SH-SY5Y (cell line): Measurements from ENCODE around the gene HNMT.

Experiments
- GATA2 ChIP-seq: IDR thresholded peaks from 2 replicates; pipeline ENCODE4 v1.6.1; 2011; ENCODE audit warnings: mild to moderate bottlenecking, low read depth, low read length
- GATA3 ChIP-seq: IDR thresholded peaks from 2 replicates; pipeline ENCODE4 v1.6.1; 2011; ENCODE audit warnings: low read depth, mild to moderate bottlenecking, low read length, moderate library complexity

Gene HNMT

DNA sequence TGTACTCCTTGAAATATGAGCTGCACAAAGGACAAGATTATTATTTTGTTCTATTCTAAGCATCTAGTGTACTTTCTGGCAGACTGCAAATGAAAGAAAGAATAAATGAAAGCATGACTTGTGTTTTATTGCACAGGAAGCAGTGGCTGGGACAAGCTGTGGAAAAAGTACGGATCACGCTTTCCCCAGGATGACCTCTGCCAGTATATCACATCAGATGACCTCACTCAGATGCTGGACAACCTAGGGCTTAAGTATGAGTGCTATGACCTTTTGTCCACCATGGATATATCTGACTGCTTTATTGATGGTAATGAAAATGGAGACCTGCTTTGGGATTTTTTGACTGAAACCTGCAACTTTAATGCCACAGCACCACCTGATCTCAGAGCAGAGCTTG is 49.4 kb downstream of the HNMT start:
- TF ChIP-seq GATA3 (no peak), GATA2 (no peak)

DNA sequence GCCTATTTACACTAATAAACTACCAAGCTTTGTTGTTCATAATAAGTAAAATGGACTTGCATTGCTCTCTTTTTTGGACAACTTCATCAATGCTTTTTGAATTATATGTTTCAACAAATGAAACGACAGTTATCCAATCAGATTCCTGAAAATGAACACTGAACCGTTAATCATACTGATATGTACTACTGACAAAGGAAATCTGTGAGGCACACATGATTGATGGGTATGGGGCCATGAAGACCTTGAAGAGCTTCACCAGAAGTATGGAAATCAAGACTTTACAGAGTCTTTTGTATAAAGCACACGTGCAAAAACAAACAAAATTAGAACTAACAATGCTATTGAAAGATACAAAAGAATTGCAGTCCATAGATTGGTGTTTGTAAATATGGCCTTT is 51.2 kb downstream of the HNMT start:
- TF ChIP-seq GATA3: no peak
- no peak for TF ChIP-seq GATA2

DNA sequence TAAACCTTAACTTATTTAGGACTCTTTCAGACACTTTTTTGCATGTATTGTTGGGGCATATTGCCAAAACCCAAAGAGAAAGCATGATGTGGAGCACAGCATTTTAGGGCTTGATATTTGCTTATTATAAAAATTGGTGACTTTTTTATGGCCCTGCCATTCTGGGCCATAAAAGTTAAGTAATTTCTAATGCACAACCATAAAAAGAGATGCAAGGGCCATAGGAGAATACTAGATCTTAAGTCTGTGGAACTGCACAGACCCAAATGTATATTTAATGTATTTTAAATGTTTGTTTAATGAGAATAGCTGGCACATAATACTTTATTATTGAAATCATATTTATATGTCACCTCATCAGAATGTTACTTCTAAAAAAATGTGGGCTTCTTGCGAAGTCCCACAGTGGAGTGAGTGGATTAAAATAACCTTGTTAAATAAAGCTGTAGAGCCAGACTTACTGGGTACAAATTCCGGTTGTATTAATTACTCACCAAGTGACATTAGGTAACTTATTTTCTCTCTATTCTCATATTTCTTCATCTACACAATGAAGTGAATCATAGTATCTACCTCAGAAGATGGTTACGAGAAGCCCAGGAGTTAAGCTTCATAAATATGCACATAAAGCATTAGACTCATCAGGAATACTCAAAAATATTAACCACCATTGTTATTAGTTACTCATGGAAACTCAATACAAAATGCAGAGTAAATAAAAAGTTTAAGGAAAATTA is 52.2 kb downstream of the HNMT start:
- TF ChIP-seq GATA3: no peak
- TF ChIP-seq GATA2: no peak

DNA sequence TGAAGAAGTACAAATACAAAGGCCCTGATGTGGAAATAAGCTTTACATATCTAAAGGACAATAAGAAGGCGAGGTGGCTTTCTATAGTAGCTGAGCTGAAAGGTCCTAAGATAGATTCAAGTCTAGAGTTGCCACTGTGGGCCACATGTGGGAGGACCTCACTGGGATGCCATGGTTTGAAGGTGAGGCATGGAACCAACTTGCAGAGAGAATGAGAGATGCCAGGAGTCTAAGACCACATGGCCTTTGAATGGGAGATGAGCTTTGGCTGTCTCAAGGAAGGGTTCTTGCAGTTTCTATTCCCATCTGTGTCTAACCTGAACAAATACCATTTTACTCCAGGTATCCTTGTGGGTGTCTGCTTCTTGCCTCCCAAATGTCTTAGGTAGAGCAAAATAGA is 53.6 kb downstream of the HNMT start:
- TF ChIP-seq GATA2 (no peak), GATA3 (no peak)

DNA sequence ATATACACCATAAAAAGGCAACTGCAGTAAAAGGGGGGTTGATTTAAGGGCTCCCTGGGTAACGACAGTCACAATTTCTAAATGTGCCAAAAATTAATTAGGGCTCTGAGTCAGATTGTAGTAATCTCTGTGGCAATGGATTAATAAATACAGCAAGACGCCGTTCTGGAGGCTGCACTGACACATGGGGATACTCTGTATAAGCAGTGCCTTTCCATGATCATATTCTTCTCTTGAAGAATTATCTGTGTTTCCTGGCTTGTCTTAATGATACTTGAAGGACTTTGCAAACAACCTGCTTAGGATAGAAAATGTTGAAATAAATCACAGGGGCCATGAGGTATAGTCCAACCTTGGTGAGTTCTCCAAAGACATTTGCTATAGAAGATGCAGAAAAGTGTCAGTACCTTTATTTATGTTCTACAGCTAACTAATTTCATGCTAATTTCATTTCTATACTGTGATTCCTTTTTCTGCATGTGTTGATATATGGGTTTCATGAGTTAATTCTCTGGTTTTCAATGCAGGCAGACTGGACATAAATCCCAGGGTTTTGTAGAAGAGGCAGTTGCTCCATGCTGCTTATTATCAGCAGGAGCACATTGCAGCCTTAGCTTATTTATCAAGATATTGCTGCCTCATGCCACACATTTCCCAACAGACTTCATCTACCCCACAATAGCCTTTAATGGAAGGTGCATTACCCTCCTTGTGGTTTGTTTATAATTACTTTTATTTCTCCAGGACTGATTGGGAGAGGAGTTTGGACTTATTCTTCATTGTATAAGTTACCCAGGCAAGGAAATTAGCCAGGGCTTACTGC is 54.8 kb downstream of the HNMT start:
- TF ChIP-seq GATA2 (no peak), GATA3 (no peak)

DNA sequence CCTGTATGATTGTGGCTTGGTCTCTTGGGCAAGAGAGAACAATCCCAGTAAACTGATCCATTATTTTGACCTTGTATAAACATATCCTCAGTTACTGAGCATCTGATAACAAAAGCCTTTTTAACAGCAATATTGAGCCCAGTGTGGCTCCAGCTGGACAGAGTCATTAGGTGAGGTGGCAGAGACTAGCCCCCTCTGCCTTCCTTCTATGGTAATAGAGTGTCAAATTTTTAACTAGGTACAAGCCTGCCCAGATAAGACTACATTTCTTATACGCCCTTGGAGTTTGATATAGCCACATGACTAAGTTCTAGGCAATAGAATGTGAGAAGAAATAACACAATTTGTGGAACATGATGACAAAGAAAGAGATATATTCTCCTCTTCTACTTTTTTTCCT is 56.2 kb downstream of the HNMT start:
- TF ChIP-seq GATA3: no peak
- TF ChIP-seq GATA2: no peak

DNA sequence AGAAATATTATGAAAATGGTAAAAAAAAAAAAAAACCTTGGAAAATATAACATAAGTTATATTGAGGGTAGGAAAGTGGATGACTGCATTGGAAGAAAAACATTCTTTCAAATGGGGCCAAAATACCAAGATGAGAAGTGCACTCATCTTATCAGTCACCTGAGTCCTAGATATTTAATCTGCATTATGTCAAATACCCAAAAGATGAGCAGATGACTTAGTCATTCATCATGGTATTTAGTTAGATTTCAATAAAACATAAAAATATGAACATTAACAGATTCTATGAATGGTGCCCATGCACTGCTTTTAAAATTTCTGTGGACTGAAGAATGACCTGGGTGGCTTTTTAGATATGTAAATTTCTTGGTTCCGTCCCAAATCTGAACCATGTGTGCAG is 56.9 kb downstream of the HNMT start:
- TF ChIP-seq GATA2 (no peak), GATA3 (no peak)

DNA sequence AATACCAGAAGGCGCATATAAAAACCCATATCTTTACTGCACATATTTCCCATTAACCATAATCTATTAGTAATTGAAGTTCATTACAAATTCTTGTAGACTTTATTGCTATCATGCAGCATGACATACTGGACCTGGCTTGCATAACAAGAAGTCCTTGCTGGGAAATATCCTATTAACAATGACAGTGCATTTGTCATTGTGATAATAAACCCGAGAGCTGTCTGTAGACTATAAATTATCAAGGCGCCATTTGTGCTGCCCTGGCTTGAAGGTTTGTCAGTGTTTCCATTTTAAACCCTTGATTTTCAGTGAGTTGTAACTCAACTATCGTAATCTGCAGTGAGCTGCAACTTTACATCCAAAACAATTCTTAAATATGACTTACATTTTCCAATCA is 59.0 kb downstream of the HNMT start:
- TF ChIP-seq GATA3: no peak
- no peak for TF ChIP-seq GATA2

DNA sequence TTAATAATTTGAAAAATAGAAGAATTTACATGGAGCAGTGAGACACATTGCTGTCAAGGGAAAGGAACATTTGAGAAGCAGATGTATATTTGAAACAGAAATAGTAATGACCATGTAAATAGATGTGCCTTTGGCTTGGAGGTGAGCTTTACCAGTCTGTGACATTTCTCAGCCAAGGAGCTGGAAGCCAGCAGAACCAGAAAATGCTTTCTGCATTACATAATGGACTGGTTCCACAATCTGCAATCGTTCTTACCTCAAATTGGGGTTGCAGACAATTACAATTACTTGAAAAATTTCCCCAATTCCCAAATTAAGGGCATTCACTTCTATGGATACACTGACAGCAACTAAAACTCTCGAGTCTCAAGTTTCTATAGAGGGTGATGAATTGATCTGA is 59.7 kb downstream of the HNMT start:
- no peak for TF ChIP-seq GATA2
- no peak for TF ChIP-seq GATA3

DNA sequence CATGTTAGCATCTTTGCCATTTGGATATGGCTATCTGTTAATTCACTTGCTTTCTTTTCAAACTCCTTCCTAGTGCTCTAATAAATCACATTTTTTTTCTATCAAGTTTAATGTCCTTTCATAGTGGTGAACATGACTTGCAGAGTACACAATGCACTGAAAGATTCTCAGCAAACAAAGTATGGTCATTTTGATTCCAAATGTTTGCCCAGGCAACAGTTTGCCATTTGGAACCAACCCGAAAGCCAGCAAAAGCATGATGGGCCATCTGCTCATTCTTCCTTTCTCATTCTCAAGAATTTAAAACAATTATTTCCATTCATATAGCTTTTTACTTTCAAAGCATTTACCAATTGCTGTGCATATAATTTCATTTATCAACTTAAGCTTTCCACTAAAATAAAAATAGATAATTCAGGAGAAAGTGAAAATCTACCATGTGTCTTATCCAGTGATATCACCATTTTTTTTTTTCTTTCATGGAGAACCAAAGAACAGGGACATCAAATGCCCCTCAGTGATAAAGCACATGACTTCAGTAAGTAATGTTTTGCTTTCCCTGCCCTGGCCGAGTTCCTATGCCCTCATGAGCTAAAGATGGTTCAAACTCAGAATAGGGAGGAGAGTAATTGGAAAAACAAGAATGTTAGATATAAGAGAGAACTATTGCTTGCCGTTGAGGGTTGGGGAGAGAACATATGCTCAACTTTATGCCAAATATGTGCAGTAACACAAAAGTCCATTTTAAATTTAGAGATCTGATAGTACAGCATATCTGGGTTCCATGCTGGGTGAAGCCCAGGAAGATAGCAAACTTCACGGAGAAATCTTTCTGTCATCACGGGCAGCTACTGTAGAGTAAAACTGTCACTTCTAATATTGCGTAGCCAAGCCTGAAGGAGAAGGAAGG is 62.1 kb downstream of the HNMT start:
- no peak for TF ChIP-seq GATA2
- no peak for TF ChIP-seq GATA3

DNA sequence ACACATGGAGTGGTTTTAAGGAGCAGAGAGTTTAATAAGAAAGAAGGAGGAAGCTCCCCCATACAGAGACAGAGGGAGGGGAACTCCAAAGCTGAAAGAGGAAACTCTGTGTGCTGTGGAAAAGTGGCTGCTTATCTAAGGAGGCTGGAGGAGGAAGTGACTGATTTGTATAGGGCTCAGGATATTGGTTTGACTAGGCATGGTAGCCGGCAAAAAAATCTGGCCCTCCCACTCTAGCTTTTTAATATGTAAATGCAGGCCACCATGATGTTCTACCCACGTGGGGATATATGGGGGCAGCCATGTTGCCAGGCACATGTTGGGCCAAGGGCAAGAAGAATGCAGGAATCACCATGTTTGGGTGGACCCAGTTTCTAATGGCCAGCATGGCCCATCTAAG is 64.3 kb downstream of the HNMT start:
- no peak for TF ChIP-seq GATA2

DNA sequence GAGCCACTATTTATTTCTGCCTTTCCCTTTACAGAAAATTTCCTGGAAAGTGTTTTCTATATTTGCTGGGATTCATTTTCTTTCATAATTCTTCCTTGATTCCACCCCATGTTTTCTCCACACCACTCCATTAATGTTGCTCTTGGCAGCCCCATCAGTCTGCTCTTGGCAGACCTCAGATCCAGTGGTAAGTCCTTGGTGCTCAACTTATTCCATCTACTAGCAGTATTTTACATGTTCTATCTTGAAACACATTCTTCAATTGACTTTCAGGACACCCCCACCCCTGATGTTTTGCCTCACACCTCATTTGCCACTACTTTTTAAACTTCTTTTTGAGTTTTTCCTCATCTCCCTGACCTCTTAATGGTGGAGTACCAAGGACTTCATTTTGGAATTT is 65.0 kb downstream of the HNMT start:
- TF ChIP-seq GATA3 (no peak), GATA2 (no peak)

DNA sequence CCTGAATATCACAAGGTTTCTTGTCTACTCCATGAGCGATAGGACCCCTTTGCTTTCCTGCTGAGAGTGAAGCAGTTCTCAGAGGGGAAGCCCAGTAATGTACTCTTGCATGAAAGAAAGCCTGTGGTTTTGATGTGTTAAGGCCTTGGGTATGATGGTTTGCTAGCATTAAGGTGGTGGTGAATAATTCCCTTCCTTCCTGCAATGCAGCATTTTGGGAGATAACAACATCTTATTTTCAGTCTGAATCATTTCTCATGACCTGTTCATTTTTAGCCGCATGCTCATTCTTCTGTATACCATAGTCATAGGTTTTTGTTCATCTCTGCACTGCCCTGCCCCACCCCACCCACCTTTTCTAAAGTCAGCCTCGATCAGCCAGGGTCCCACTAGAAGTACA is 66.2 kb downstream of the HNMT start:
- TF ChIP-seq GATA3: no peak
- TF ChIP-seq GATA2: no peak

DNA sequence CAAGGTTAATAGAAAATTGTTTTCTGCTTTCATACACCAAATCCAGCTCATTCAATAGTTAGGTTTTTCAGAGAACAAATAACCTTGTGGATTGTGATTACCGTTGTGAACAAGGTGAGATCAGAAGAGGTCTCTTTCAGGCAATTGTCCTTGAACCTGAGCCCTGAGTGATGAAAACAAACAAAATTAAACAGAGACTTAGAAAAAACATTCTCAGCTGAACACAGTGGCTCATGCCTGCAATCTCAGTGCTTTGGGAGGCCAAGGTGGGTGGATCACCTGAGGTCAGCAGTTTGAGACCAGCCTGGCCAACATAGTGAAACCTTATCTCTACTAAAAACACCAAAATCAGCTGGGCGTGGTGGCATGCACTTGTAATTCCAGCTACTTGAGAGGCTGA is 68.1 kb downstream of the HNMT start:
- no peak for TF ChIP-seq GATA3
- TF ChIP-seq GATA2: no peak
